Spleen (tissue), 7 donors: ENCODE measurements around the gene C10orf90.

Source experiments
- POLR2A ChIP-seq, 3 donors: fragments of 450-650 bp; IDR thresholded peaks; one replicate each; pipeline ENCODE4 v1.5.1; 2017; ENCODE audit warnings: antibody characterized with exemption in 3 of 3, mild to moderate bottlenecking in 1 of 3
- TF ChIP-seq, protein P1 (sequence below), 11 experiments: fragments of 200-600 bp in 7 of 11; fragments of 450-650 bp in 4 of 11; sonication (generic) in 4 of 11; IDR thresholded peaks in 8 of 11; conservative IDR thresholded peaks in 3 of 11; 1 replicate in 7 of 11; 2 replicates in 4 of 11; pipeline versions ENCODE4 v1.4.0 to v1.8.0; 2016 to 2021; ENCODE audit warnings: antibody characterized with exemption in 11 of 11, inconsistent platforms in 4 of 11, mild to moderate bottlenecking in 1 of 11
- donor health status: DM: no; HTN: no; CAD: no; lungs with moderate emphysema.
- donor health status: DM: no; HTN: no; CAD: no.
- donor health status: DM: no; HTN: no; CAD: no.

DNA sequence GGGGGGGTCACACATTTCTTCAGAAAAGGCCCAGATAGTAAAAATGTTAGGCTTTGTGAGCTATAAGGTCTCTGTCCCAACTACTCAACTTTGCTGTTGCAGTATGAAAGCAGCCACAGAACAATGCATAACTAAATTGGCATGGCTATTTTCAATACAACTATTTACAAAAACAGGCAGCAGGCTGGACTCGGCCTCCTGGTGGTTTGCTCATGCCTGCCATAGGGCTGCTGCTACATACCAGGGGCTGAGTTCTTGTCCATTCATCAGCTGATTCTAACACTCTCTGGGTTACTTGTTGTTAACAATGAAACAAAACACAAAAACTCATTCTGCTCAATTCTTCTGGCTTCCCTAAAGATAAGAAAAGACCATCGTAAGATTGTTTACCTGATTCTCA lies 172.8 kb downstream of the C10orf90 start:
- TF ChIP-seq POLR2A (IDR thresholded peaks at IDR 0.05): no peak
- TF ChIP-seq, protein P1, sequence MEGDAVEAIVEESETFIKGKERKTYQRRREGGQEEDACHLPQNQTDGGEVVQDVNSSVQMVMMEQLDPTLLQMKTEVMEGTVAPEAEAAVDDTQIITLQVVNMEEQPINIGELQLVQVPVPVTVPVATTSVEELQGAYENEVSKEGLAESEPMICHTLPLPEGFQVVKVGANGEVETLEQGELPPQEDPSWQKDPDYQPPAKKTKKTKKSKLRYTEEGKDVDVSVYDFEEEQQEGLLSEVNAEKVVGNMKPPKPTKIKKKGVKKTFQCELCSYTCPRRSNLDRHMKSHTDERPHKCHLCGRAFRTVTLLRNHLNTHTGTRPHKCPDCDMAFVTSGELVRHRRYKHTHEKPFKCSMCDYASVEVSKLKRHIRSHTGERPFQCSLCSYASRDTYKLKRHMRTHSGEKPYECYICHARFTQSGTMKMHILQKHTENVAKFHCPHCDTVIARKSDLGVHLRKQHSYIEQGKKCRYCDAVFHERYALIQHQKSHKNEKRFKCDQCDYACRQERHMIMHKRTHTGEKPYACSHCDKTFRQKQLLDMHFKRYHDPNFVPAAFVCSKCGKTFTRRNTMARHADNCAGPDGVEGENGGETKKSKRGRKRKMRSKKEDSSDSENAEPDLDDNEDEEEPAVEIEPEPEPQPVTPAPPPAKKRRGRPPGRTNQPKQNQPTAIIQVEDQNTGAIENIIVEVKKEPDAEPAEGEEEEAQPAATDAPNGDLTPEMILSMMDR (IDR thresholded peaks at IDR 0.05 in 8 of 11, conservative IDR thresholded peaks at IDR 0.05 in 3 of 11): no peak
